Measurements from ENCODE around the gene ASTL.
"Not testable (repeated sequence)": the region's sequence is repeated elsewhere in the genome, so short reads cannot be mapped to it uniquely, and the experiment has no call there.

Gene ASTL

GRCh38 chr2:96091141-96091710 lies 47.1 kb downstream of the ASTL start:
- no peaks in the 10 kb centered on the region for H3K27me3 ChIP-seq (replicated peaks; ENCODE audit: control insufficient read depth, insufficient read depth, low read length, poor library complexity, severe bottlenecking)
- no peak overlapping the region for H3K27ac ChIP-seq (ENCODE audit: insufficient read depth, low read length, poor library complexity, severe bottlenecking)

GRCh38 chr2:96090196-96090926 lies 47.9 kb downstream of the ASTL start:
- no peak for DNase-seq
- H3K36me3 ChIP-seq (ENCODE audit: control insufficient read depth, insufficient read depth, low read length): no peaks in the 10 kb centered on the region

More at GRCh38 chr2:96091141-96091710, 47.1 kb downstream of the ASTL start:
- DNase-seq: no peak
- H3K9me3 ChIP-seq (ENCODE audit: control insufficient read depth, low read length): no peaks in the 10 kb centered on the region
- H3K4me1 ChIP-seq (ENCODE audit: control insufficient read depth, insufficient read depth, low read length, poor library complexity, severe bottlenecking): no peaks in the 10 kb centered on the region
- H3K4me3 ChIP-seq (ENCODE audit: insufficient read depth, low read depth, low read length, poor library complexity, severe bottlenecking): no peak overlapping the region
- no peaks in the 10 kb centered on the region for H3K36me3 ChIP-seq (ENCODE audit: control insufficient read depth, insufficient read depth, low read length)

GRCh38 chr2:96089356-96090195 lies 48.7 kb downstream of the ASTL start:
- Histone ChIP-seq H3K27me3 (replicated peaks; ENCODE audit: control insufficient read depth, insufficient read depth, low read length, poor library complexity, severe bottlenecking) (no peaks in the 10 kb centered on the region), H3K27ac (ENCODE audit: insufficient read depth, low read length, poor library complexity, severe bottlenecking) (no peak overlapping the region), H3K4me1 (ENCODE audit: control insufficient read depth, insufficient read depth, low read length, poor library complexity, severe bottlenecking) (no peaks in the 10 kb centered on the region), H3K36me3 (ENCODE audit: control insufficient read depth, insufficient read depth, low read length) (no peaks in the 10 kb centered on the region), H3K9me3 (ENCODE audit: control insufficient read depth, low read length) (no peaks in the 10 kb centered on the region), H3K4me3 (ENCODE audit: insufficient read depth, low read depth, low read length, poor library complexity, severe bottlenecking) (no peak overlapping the region)
- DNase-seq: no peak

More at GRCh38 chr2:96090196-96090926, 47.9 kb downstream of the ASTL start:
- no peak overlapping the region for H3K4me3 ChIP-seq (ENCODE audit: insufficient read depth, low read depth, low read length, poor library complexity, severe bottlenecking)
- H3K9me3 ChIP-seq (ENCODE audit: control insufficient read depth, low read length): no peaks in the 10 kb centered on the region
- no peaks in the 10 kb centered on the region for H3K27me3 ChIP-seq (replicated peaks; ENCODE audit: control insufficient read depth, insufficient read depth, low read length, poor library complexity, severe bottlenecking)
- H3K27ac ChIP-seq (ENCODE audit: insufficient read depth, low read length, poor library complexity, severe bottlenecking): no peak overlapping the region
- H3K4me1 ChIP-seq (ENCODE audit: control insufficient read depth, insufficient read depth, low read length, poor library complexity, severe bottlenecking): no peaks in the 10 kb centered on the region

- Histone ChIP-seq H3K27me3 (replicated peaks; ENCODE audit: control insufficient read depth, insufficient read depth, low read length, poor library complexity, severe bottlenecking) (no peaks in the 10 kb centered on the region), H3K9me3 (ENCODE audit: control insufficient read depth, low read length) (no peaks in the 10 kb centered on the region), H3K27ac (ENCODE audit: insufficient read depth, low read length, poor library complexity, severe bottlenecking) (no peak overlapping the region), H3K4me1 (ENCODE audit: control insufficient read depth, insufficient read depth, low read length, poor library complexity, severe bottlenecking) (no peaks in the 10 kb centered on the region), H3K36me3 (ENCODE audit: control insufficient read depth, insufficient read depth, low read length) (no peaks in the 10 kb centered on the region), H3K4me3 (ENCODE audit: insufficient read depth, low read depth, low read length, poor library complexity, severe bottlenecking) (no peak overlapping the region)
- DNase-seq: no peak
Observed at GRCh38 chr2:96088340-96089335, 49.7 kb downstream of the ASTL start.

- Histone ChIP-seq H3K36me3 (ENCODE audit: control insufficient read depth, insufficient read depth, low read length) (no peaks in the 10 kb centered on the region), H3K27ac (ENCODE audit: insufficient read depth, low read length, poor library complexity, severe bottlenecking) (no peak overlapping the region), H3K27me3 (replicated peaks; ENCODE audit: control insufficient read depth, insufficient read depth, low read length, poor library complexity, severe bottlenecking) (no peaks in the 10 kb centered on the region), H3K4me3 (ENCODE audit: insufficient read depth, low read depth, low read length, poor library complexity, severe bottlenecking) (no peak overlapping the region), H3K9me3 (ENCODE audit: control insufficient read depth, low read length) (no peaks in the 10 kb centered on the region), H3K4me1 (ENCODE audit: control insufficient read depth, insufficient read depth, low read length, poor library complexity, severe bottlenecking) (no peaks in the 10 kb centered on the region)
- no peak for DNase-seq
Observed at GRCh38 chr2:96087130-96087529, 51.2 kb downstream of the ASTL start.

- H3K4me3 ChIP-seq (ENCODE audit: insufficient read depth, low read depth, low read length, poor library complexity, severe bottlenecking): no peak overlapping the region
- no peaks in the 10 kb centered on the region for H3K9me3 ChIP-seq (ENCODE audit: control insufficient read depth, low read length)
- no peaks in the 10 kb centered on the region for H3K27me3 ChIP-seq (replicated peaks; ENCODE audit: control insufficient read depth, insufficient read depth, low read length, poor library complexity, severe bottlenecking)
- H3K27ac ChIP-seq (ENCODE audit: insufficient read depth, low read length, poor library complexity, severe bottlenecking): no peak overlapping the region
- H3K36me3 ChIP-seq (ENCODE audit: control insufficient read depth, insufficient read depth, low read length): no peaks in the 10 kb centered on the region
- no peaks in the 10 kb centered on the region for H3K4me1 ChIP-seq (ENCODE audit: control insufficient read depth, insufficient read depth, low read length, poor library complexity, severe bottlenecking)
- DNase-seq: no peak
Observed at GRCh38 chr2:96085541-96086355, 52.6 kb downstream of the ASTL start.

- DNase-seq; H3K27ac ChIP-seq (ENCODE audit: insufficient read depth, low read length, poor library complexity, severe bottlenecking); H3K36me3 ChIP-seq (ENCODE audit: control insufficient read depth, insufficient read depth, low read length); H3K9me3 ChIP-seq (ENCODE audit: control insufficient read depth, low read length); H3K27me3 ChIP-seq (replicated peaks; ENCODE audit: control insufficient read depth, insufficient read depth, low read length, poor library complexity, severe bottlenecking); H3K4me3 ChIP-seq (ENCODE audit: insufficient read depth, low read depth, low read length, poor library complexity, severe bottlenecking); H3K4me1 ChIP-seq (ENCODE audit: control insufficient read depth, insufficient read depth, low read length, poor library complexity, severe bottlenecking): not testable (repeated sequence)
Observed at GRCh38 chr2:96084858-96085518, 53.3 kb downstream of the ASTL start.

GRCh38 chr2:96083989-96084857 lies 54.1 kb downstream of the ASTL start:
- Histone ChIP-seq H3K4me3 (ENCODE audit: insufficient read depth, low read depth, low read length, poor library complexity, severe bottlenecking) (no peak overlapping the region), H3K36me3 (ENCODE audit: control insufficient read depth, insufficient read depth, low read length) (no peaks in the 10 kb centered on the region), H3K4me1 (ENCODE audit: control insufficient read depth, insufficient read depth, low read length, poor library complexity, severe bottlenecking) (no peaks in the 10 kb centered on the region), H3K9me3 (ENCODE audit: control insufficient read depth, low read length) (no peaks in the 10 kb centered on the region), H3K27ac (ENCODE audit: insufficient read depth, low read length, poor library complexity, severe bottlenecking) (no peak overlapping the region), H3K27me3 (replicated peaks; ENCODE audit: control insufficient read depth, insufficient read depth, low read length, poor library complexity, severe bottlenecking) (no peaks in the 10 kb centered on the region)
- no peak for DNase-seq
